ENCODE measurements around the gene SUMF2.
"Not testable (repeated sequence)": the region's sequence is repeated elsewhere in the genome, so short reads cannot be mapped to it uniquely, and the experiment has no call there.

Gene SUMF2

DNA sequence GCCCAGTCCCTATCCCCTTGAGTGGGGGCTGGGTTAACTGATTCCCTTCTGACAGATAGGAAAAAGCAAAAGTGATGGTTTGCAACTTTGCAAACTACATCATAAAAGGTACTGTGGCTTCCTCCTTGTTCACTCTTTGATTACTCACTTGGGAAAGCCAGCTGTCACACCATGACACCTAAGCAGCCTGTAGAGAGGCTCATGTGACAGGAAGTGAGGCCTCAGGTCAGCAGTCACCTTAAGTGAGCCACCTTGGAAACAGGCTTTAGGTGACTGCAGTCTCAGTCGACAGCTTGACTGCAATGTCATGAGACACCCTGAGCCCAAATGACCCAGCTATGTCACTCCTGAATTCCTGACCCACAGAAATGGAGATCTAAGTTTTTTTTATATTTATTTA lies 46.5 kb downstream of the SUMF2 start:
- no peak for DNase-seq

DNA sequence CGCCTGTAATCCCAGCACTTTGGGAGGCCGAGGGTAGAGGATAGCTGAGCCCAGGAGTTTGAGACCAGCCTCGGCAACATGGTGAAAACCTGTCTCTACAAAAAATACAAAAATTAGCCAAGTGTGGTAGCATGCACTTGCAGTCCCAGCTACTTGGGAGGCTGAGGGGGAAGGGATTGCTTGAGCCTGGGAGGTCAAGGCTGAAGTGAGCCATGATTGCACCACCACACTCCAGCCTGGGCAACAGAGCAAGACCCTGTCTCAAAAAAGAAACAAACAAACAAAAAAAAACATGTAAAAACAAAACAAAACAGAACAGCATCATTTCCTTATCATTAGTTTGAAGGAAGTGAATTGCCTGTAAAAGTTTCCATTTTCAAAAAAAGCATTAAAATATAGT lies 48.2 kb downstream of the SUMF2 start:
- not testable (repeated sequence) for DNase-seq

DNA sequence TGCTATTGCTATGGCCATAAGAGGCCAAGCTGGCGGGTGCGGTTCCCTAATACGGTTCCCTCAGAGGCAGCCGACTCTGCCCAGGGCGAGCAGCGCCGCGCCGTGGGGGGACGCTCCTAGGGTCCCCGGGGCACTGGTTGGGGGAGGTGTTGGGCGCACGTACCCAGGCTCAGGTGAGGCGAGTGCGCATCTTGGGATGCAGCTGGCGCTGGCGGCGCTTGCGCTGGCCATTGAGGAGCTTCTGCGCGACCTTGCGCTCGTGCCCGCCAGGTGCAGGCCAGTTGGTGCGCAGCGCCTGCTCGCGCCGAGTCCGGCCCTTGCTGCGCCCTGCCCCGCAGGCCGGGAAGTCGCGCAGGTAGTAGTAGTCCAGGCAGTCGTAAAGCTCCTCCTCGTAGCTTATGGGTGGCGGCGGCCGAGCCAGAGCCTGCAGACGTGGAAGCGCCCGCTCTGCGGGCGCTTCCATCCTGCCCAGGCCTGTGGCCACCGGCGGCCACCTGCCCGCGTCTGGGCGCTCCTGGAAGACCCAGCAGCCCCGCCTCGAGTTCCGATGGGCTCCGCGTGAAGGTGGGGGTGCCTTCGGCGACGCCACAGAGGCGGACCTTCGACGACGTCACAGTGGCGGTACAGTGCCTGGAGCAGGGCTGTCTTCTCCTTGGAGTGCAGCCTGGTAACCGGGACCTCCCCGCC lies 51.9 kb downstream of the SUMF2 start, which contains the start of gene NUPR2:
Gene NUPR2 (minus strand): TSS at position 566 of the 687 bp plus-strand sequence. CDS start 103 bp downstream, at position 463.
- no peak for DNase-seq

DNA sequence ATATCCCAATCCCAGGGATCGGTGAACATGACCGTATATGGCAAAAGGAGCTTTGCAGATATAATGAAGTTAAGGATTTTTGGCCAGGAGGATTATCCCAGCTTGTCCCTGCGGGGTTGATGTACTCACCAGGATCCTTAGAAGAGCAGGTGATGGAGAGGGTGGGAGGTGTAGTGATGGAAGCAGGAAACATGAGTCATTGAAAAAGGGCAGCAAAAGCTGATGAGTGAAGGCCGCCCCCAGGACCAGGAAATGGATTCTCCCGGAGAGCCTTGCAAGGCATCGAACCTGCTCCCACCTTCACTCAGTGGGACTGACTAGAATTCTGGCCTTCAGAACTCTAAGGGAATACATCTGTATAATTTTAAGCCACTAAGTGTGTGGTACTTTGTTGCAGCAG lies 57.4 kb downstream of the SUMF2 start:
- DNase-seq = no peak

DNA sequence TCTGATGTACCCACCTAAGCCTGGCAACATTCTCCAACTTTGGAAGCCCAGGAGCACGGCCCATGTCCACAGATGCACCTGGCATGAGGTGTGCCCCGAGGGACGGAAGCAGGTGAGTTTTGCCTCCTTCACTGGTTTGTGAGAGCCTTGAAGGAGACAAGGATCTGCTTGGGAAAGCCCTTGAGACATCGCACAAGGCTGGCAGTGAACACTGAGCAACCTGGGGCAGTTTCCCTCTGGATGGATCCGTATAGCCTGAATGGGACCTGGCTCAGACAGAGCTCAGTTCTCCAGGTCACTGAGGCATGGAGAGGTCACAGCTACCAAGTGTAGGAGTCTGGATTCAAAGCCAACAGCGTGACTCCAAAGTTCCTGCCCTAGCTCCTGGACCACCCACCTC lies 60.9 kb downstream of the SUMF2 start:
- DNase-seq = no peak

DNA sequence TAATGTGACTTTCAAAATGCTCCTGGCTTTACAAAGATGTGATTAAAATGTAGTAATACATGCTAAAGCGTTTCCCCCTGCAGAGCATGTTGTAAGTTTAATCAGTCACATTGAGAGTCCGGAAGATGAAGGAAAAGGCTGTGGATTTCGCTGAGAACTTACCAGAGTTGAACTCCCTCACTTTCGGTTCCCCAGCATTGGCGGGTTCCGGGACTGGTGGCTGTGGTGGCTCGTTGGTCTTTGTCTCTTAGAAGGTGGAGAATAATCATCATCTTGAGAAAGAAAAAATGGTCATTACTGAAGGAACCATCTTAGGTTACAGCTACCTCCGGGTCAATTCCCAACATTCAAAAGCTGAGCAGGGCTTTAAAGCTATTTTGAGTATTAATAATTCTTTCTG lies 61.7 kb downstream of the SUMF2 start:
- no peak for DNase-seq

DNA sequence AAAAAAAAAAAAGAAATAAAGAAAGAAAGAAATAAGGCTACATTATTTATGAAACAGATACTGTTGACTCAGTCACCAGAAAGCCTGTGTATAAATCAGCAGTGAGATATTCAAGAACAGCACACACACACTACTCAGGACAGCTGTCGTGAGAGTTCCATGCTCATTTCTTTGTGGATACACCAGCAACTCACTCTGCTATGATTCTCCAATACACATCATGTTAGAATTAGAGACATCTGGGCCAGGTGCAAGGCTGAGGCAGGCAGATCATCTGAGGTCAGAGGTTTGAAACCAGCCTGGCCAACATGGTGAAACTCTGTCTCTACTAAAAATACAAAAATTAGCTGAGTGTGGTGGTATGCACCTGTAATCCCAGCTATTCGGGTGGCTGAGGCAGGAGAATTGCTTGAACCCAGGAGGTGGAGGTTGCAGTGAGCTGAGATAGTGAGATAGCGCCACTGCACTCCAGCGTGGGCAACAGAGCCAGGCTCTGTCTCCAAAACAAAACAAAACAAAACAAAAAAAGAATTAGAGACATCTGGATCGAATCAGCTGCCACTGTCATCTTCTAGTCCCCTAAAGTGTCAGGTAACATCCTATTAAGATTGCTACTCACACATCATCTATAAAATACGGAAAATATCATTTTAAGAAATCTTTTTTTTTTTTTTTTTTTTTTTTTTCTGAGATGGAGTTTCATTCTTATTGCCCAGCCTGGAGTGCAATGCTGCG lies 63.3 kb downstream of the SUMF2 start:
- DNase-seq = no peak
